ENCODE measurements around the gene KLHDC8B.

DNA sequence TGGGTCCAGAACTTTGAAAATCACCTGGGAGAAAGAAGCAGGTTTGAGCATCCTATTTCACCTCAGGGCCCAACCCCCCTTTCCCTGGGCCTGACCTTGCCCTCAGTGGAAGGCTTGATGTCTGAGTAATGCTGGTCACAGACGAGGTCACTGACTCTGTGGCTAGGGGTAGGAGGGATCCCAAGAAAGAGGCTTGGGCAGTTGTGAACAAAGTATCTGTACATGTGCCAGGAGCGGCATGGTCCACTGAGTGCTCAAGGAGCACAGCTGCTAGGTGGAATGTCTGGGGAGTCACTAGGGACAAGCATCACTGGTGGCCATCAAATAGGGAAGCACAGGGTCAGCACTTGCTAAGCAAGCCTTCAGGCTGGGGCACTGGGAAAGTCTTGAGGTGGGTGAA lies 12.6 kb upstream of the KLHDC8B start:
- no peak for TF ChIP-seq POLR2A (IDR thresholded peaks at IDR 0.05; ENCODE audit: low read depth, low read length)
- no peak for TF ChIP-seq POLR2AphosphoS5 (IDR thresholded peaks at IDR 0.05; ENCODE audit: low read depth, low read length)
- TF ChIP-seq TAF1 (IDR thresholded peaks at IDR 0.05; ENCODE audit: low read depth, low read length), result no peak
